Bronchial epithelial cell (primary cell): ENCODE data around the gene RGS16. TPM values are rescaled to one million over a fixed set of nuclear protein-coding genes. Genes with fewer than 3 reads are reported as not detected.
A peak's percentile ranks its signal among the peaks of the same experiment; 100 is the strongest.
"Not testable (repeated sequence)": the region's sequence is repeated elsewhere in the genome, so short reads cannot be mapped to it uniquely, and the experiment has no call there.

Experiments
- DNase-seq: peaks from one replicate; pipeline ENCODE4 v3.0.0-alpha.2; 2010; ENCODE audit warnings: low read depth
- FAIRE-seq: peaks from 2 replicates; lab custom pipeline; 2011; peaks lifted over from hg19 to GRCh38; lab: Jason Lieb, UNC
- H3K27me3 ChIP-seq: 2 replicates; pipeline ENCODE4 v1.5.1; 2011; ENCODE audit warnings: low read length; ENCODE audit not compliant: control insufficient read depth, insufficient read depth
- H3K36me3 ChIP-seq: 2 replicates; pipeline ENCODE4 v1.5.1; 2011; ENCODE audit warnings: low read length; ENCODE audit not compliant: control insufficient read depth, insufficient read depth
- H3K4me3 ChIP-seq: 2 replicates; pipeline ENCODE4 v1.5.1; 2011; ENCODE audit warnings: mild to moderate bottlenecking, low read depth, low read length, control low read depth
- CTCF ChIP-seq: IDR thresholded peaks from 2 replicates; pipeline ENCODE4 v1.5.1; 2011; ENCODE audit warnings: mild to moderate bottlenecking, moderate library complexity, low read length, control low read depth, inconsistent platforms; ENCODE audit not compliant: insufficient read depth, severe bottlenecking
- total RNA-seq: library from RNA; depleted of rRNA; stranded (reverse); fragments of >200 nt; gene quantifications from 2 replicates; pipeline ENCODE4 v1.2.1, GENCODE V29; 2014

The RGS16 gene
- total RNA-seq, 1 donor from 2014 or later, result 3.7 TPM

- Histone ChIP-seq H3K4me3 (no peak overlapping the region), H3K36me3 (no peaks in the 10 kb centered on the region), H3K27me3 (no peaks in the 10 kb centered on the region)
- no peak for FAIRE-seq
- TF ChIP-seq CTCF, result no peak
- no peak for DNase-seq
These were observed 35.1 kb upstream of the RGS16 start for GRCh38 chr1:182639330-182639729.

GRCh38 chr1:182637769-182638168 is 33.6 kb upstream of the RGS16 start:
- TF ChIP-seq CTCF, result no peak

GRCh38 chr1:182635871-182636270 is 31.7 kb upstream of the RGS16 start:
- Histone ChIP-seq H3K36me3 (no peaks in the 10 kb centered on the region), H3K27me3 (no peaks in the 10 kb centered on the region), H3K4me3 (no peak overlapping the region)
- no peak for TF ChIP-seq CTCF
- FAIRE-seq (no peak), DNase-seq (no peak)

More at GRCh38 chr1:182637769-182638168, 33.6 kb upstream of the RGS16 start:
- DNase-seq (no peak), FAIRE-seq (no peak)
- Histone ChIP-seq H3K4me3 (no peak overlapping the region), H3K36me3 (no peaks in the 10 kb centered on the region), H3K27me3 (no peaks in the 10 kb centered on the region)

- Histone ChIP-seq H3K36me3 (no peaks in the 10 kb centered on the region), H3K27me3 (no peaks in the 10 kb centered on the region), H3K4me3 (no peak overlapping the region)
- FAIRE-seq, result peak; percentile 7
- DNase-seq, result no peak
- TF ChIP-seq CTCF, result no peak
These were observed 30.3 kb upstream of the RGS16 start for GRCh38 chr1:182634306-182635072.

- no peak for FAIRE-seq
- no peaks in the 10 kb centered on the region for H3K27me3 ChIP-seq
- H3K36me3 ChIP-seq, result no peaks in the 10 kb centered on the region
- H3K4me3 ChIP-seq, result no peak overlapping the region
- no peak for DNase-seq
- no peak for TF ChIP-seq CTCF
These were observed 29.6 kb upstream of the RGS16 start for GRCh38 chr1:182633657-182634281.

GRCh38 chr1:182633031-182633430 is 28.8 kb upstream of the RGS16 start:
- Histone ChIP-seq H3K36me3 (no peaks in the 10 kb centered on the region), H3K27me3 (no peaks in the 10 kb centered on the region), H3K4me3 (no peak overlapping the region)
- TF ChIP-seq CTCF, result no peak
- no peak for DNase-seq
- no peak for FAIRE-seq

- DNase-seq, H3K36me3 ChIP-seq, H3K27me3 ChIP-seq, FAIRE-seq, H3K4me3 ChIP-seq: not testable (repeated sequence)
These were observed 28.3 kb upstream of the RGS16 start for GRCh38 chr1:182632441-182632857.
